Activated CD8-positive, alpha-beta memory T cell treated with anti-CD3 and anti-CD28 coated beads, Interleukin-2, amount 50 U/mL, for 24 hours (primary cell): ENCODE measurements around the gene PHF14.

Source experiments
- DNase-seq: peaks from one replicate; pipeline ENCODE4 v3.0.0-alpha.2; 2020; ENCODE audit errors: extremely low read depth

The PHF14 gene

DNA sequence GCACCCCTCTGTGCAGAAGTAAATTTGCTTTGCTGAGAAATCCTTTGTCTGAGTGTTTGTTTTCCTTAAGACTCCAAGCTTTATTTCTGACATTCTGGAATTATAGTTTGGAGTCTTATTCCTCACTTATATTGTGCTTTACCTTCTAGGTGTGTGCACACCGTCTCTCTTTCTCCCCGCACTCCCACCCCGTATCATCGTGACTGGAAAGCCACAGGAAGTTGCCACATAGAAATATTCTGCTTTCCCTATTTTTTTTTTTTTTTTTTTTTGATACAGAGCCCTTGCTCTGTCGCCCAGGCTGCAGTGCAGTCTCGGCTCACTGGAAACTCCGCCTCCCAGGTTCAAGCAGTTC lies 109.5 kb downstream of the PHF14 start:
- DNase-seq, result no peak

DNA sequence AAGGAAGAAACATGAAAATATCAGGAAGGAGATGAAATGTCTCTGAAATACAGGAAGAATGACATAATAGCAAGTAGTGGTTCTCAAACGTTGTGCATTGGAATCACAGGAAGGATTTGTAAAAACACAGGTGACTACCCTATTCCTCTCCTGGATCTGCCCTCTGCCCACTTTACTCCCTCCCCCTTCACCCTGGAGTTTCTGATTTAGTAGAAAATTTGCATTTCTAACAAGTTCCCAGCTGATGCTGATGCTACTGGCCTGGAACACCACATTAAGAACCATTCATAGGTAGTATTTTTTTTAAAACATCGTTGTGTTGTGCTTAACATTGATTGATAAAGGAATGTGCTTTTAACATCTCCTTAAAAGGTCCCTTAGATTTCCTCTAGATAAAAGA lies 130.9 kb downstream of the PHF14 start:
- DNase-seq, result no peak

DNA sequence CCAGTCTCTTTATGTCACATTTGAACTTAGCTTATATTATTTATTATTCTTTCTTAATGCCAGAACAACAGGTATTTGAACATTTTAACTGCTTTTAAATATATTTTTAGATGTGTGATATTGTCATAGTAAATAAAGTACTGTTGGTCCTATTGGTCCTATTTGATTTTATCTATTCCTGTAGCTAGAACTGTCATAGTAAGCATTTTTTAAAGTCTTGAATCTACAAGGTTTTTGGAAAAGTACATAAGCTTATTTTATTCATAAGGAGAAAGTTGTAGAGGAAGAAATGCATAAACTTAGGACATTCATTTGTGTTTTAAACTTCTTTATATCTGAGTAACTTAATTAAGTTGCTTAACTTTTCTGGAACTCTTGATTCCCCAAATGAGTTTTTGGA lies 136.0 kb downstream of the PHF14 start:
- no peak for DNase-seq

GRCh38 chr7:11120068-11120664 lies 146.5 kb downstream of the PHF14 start:
- DNase-seq, result no peak

- no peak for DNase-seq
Measured at GRCh38 chr7:11120675-11121220, 147.1 kb downstream of the PHF14 start.

DNA sequence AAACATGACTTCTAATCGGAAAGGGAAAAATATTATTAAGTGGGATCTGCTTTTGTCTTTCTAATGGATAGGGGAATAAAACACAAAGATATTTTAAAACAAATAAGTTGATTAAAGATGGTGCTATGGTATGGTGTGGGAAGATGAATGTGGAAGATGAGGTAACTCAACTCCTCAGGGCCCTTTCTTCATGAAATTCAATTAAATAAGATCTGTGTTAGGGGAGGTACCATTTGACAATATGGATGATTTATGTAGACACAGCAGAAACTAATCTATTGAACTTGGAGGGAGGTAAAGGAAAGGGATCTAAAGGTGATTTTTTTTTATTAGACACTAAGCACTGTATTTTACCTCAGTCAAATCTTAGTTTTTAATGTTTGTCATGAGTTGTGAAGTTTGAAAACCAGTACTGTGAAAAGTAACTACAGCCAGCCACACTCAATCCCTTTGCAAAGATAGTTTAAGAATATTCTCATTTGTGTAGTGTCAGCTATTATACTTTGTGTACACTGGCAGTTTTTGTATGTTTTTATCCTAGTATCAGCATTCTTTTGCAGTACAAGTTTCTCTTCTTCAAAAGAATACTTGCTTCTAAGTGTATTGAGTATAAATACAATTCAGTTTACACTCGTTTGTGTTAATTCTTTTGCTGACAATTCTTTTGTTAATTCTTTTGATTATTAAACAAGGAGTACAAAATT lies 151.3 kb downstream of the PHF14 start:
- DNase-seq, result no peak

DNA sequence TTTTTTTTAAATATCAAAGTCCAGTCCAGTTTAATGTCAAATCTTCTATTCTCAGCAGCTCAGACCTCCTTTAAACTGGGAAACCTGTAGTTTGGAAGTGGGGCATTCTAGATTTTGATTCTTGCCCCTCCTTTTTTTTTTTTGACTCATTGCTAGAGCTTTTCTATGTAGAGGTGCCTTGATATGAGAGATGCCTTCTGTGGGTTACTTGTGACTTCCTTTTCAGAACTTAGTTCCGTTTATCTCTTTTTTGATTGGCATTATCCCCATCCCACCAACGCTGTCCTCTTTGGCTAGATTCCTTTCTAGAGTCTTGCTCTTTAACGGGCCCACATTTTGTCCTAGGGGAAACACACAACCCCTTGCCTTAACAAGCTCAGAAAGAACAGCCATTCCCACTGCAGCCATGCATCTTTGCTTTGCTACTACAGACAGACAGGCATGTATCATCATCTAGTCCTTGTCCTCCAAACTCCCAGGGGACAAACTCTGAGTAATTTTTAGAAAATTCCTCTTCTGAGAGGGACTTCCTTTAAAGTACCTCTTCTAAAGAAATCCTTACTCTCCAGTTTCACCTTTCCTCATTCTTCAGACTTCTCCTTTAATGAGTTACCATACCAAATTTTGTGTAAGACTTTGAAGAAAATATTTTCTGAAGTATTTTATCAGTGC lies 153.6 kb downstream of the PHF14 start:
- no peak for DNase-seq

GRCh38 chr7:11127988-11128387 lies 154.3 kb downstream of the PHF14 start:
- DNase-seq, result no peak

DNA sequence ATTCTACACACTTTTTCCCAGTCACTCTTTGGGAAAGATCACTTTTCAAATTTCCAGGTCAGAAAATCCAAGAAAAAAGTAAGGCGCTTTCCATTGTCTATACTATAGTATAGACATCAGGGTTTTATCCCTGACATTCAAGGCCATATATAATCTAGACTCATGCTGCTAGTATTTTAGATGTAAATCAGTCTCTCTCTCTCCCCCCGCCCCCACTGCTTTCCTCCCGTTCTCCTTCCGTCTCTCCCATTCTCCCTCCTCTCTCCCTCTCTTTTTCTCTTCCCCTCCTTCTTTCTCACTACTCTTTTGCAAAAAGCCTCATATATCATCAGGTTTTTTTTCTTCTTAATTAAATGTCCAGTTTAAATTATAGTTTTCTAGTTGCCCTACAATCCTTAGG lies 154.8 kb downstream of the PHF14 start:
- DNase-seq, result no peak

DNA sequence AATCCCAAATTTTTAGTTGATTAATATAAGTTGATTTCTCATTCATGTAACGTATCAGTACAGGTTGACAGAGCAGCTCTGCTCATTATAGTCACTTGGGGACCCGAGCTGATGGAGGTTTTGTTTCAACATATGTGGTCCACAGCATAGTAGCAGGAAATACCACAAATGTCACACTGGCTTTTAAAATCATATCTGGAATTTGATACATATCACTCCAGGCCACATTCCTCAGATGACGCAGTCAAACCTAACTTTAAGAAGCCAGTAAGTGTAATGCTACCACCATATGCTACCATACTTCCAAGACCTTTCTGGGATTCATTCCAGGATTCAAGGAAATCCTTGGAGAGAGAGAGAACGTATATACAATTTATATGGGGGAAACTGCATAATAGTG lies 156.3 kb downstream of the PHF14 start:
- no peak for DNase-seq

DNA sequence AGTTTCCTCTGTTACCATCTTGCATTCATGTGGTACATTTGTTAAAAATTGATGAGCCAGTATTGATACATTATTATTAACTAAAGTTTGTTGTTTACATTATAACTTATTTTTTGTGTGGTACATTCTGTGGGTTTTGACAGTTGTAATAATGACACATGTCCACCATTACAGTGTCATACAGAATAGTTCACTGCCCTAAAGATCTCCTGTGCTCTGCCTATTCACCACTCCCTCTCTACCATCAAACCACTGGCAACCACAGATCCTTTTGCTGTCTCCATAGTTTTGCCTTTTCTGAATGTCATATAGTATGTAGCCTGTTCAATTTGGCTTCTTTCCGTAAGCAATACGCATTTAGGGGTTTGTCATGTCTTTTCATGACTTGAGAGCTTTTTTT lies 156.9 kb downstream of the PHF14 start:
- DNase-seq, result no peak

- DNase-seq, result no peak
Measured at GRCh38 chr7:11133436-11133959, 159.8 kb downstream of the PHF14 start.

DNA sequence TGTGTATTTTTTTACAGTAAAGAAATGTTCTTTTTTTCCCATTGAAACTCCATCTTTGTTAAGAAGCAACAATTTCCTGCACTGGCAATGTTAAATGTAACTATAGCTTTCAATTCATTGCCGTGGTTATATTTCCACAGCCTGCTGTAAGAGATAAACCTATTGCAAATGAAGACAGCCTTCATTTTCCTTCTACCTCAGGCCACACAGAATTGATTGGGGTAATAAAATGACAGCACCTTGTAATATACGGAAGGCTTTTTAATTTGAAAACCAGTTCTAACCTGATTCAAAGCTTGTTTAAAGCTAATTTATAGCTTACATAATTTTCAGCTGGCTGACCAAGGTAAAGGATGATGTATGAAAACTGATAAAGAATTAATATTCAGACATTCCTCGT lies 161.9 kb downstream of the PHF14 start:
- DNase-seq, result no peak

GRCh38 chr7:11141541-11141940 lies 167.9 kb downstream of the PHF14 start:
- DNase-seq, result no peak

DNA sequence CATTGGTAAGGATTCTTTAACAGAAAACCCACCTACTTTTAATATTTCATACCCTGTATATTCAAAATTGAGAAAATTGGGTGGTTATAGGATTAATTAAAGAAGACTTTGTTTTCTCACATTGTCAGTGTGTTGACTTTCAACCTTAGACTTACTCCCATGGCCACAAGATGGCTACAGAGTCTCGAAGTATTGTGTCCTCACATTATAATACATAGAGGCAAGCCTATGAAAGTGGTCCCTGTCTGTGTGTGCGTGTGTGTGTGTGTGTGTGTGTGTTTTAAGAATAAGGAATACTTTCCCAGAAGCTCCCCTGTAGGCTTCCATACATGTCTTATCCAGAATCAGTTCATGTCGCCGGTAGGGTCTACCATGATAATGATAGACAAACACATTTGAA lies 180.0 kb downstream of the PHF14 start:
- DNase-seq, result no peak

- DNase-seq, result no peak
Measured at GRCh38 chr7:11155883-11156282, 182.2 kb downstream of the PHF14 start.

DNA sequence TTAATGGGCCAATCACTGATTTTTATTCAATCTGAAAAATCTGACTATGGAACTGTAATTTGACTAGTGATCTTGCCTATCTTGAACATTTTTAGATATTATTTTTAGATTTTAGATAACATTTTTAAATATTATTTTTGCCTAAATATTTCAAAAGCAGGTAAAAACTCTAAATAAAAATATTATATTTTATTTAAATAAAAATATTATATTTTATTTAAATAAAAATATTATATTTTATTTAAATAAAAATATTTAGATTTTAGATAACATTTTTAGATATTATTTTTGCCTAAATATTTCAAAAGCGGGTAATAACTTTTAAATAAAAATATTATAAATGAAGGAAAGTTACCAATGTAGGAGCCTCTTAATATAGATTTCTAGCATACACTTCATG lies 187.8 kb downstream of the PHF14 start:
- no peak for DNase-seq

GRCh38 chr7:11163220-11163619 lies 189.5 kb downstream of the PHF14 start:
- DNase-seq, result no peak

GRCh38 chr7:11166051-11166450 lies 192.4 kb downstream of the PHF14 start:
- no peak for DNase-seq

- no peak for DNase-seq
Measured at GRCh38 chr7:11168650-11169170, 195.0 kb downstream of the PHF14 start.

DNA sequence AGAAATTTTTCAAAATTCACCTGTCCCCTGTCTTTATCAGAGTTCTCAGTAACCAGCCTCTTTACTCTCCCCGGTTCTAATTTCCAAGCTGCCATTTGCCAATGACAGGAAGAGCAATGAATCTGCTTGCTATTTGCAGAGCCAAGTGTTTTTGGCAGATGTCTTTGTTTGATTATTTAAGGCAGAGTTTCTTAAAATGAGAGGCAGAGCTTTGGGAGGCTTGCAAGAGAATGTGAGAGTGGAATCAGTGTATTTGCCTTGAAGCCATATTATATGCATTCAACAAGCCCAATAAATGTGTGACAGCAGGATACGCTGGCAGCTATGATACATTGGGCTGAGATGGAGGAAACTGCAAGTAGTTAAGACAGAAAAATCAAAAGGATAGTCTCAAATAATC lies 196.5 kb downstream of the PHF14 start:
- DNase-seq, result no peak

DNA sequence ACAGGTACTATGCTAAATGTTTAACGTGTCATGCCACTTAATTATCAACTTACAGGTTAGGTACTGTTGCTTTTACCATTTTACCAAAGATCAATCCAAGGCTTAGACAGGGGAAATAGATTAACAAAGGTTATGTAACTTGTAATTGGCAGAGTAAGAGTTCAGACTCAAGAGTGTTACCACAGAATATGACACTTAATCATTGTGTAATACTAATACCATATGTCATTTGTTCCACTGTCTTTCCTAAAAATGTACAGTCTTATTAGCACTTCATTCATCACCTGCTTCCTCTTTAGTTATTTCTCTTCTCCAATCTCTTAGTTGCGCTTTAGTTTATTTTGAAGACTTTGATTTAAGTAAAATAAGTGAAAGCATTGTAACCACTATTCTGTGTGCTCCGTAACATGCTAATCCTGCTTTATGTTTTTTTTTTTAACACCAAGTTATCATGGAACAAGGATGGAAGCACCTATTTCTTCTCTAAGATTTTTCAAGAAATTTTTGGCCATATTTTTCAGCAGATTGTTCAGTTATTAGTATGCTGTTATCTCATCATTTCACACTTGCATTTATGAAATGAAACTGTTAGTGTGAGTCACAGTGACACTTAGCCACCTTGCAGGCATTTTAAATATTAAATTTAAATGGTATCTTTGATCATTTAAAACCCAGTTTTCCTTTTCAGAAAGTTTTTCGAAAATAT lies 197.3 kb downstream of the PHF14 start:
- DNase-seq, result no peak
